Mammary epithelial cell (primary cell): ENCODE measurements around the gene ADAMTS2.

Experiments
- EZH2 ChIP-seq: IDR thresholded peaks from 2 replicates; pipeline ENCODE4 v1.6.1; 2012; ENCODE audit warnings: low read length, inconsistent platforms, borderline replicate concordance
- TF ChIP-seq, protein P1 (sequence below), 2 donors: IDR thresholded peaks in 1 of 2; conservative IDR thresholded peaks in 1 of 2; 2 replicates each; pipeline ENCODE4 v1.5.1; 2011 to 2012; ENCODE audit warnings: inconsistent platforms in 2 of 2, low read length in 2 of 2, mild to moderate bottlenecking in 2 of 2, control low read depth in 1 of 2, low read depth in 1 of 2; ENCODE audit not compliant: insufficient read depth in 1 of 2; ENCODE audit errors: extremely low read depth in 1 of 2

- TF ChIP-seq, protein P1, sequence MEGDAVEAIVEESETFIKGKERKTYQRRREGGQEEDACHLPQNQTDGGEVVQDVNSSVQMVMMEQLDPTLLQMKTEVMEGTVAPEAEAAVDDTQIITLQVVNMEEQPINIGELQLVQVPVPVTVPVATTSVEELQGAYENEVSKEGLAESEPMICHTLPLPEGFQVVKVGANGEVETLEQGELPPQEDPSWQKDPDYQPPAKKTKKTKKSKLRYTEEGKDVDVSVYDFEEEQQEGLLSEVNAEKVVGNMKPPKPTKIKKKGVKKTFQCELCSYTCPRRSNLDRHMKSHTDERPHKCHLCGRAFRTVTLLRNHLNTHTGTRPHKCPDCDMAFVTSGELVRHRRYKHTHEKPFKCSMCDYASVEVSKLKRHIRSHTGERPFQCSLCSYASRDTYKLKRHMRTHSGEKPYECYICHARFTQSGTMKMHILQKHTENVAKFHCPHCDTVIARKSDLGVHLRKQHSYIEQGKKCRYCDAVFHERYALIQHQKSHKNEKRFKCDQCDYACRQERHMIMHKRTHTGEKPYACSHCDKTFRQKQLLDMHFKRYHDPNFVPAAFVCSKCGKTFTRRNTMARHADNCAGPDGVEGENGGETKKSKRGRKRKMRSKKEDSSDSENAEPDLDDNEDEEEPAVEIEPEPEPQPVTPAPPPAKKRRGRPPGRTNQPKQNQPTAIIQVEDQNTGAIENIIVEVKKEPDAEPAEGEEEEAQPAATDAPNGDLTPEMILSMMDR (conservative IDR thresholded peaks at IDR 0.05 in 1 of 2, IDR thresholded peaks at IDR 0.05 in 1 of 2; ENCODE audit: extremely low read depth in 1 of 2, insufficient read depth in 1 of 2, low read depth in 1 of 2, low read length in 2 of 2): no peak
- TF ChIP-seq EZH2: no peak
These were observed 65.2 kb downstream of the ADAMTS2 start for GRCh38 chr5:179280095-179280490.
